HepG2 (cell line): ENCODE measurements around the gene SLC19A1. TPM values are rescaled to one million over a fixed set of nuclear protein-coding genes. Genes with fewer than 3 reads are reported as not detected.
A peak's percentile ranks its signal among the peaks of the same experiment; 100 is the strongest.

ENCODE experiments used
- ADNP ChIP-seq: sonication (generic); formaldehyde crosslinking; IDR thresholded peaks from 2 replicates; pipeline ENCODE4 v1.4.0; 2020; ENCODE audit warnings: missing genetic modification reagents
- FLYWCH1 ChIP-seq: sonication (generic); formaldehyde crosslinking; IDR thresholded peaks from 2 replicates; pipeline ENCODE4 v1.8.1; 2023; ENCODE audit warnings: mild to moderate bottlenecking, missing genetic modification reagents
- GFI1 ChIP-seq: sonication (generic); formaldehyde crosslinking; IDR thresholded peaks from 2 replicates; pipeline ENCODE4 v1.5.0; 2020; ENCODE audit warnings: missing genetic modification reagents, mild to moderate bottlenecking, borderline replicate concordance
- JUN ChIP-seq: sonication (generic); formaldehyde crosslinking; IDR thresholded peaks from 2 replicates; pipeline ENCODE4 v1.4.0; 2020; ENCODE audit warnings: mild to moderate bottlenecking, missing genetic modification reagents
- NONO ChIP-seq, 2 experiments: fragments of 450-650 bp in 1 of 2; sonication (generic) in 1 of 2; formaldehyde crosslinking in 1 of 2; IDR thresholded peaks in 1 of 2; conservative IDR thresholded peaks in 1 of 2; 2 replicates each; pipeline versions ENCODE4 v1.6.1 to v1.8.0; 2017 to 2022; ENCODE audit warnings: mild to moderate bottlenecking in 1 of 2, missing genetic modification reagents in 1 of 2, moderate library complexity in 1 of 2
- NR1H2 ChIP-seq: sonication (generic); formaldehyde crosslinking; IDR thresholded peaks from 2 replicates; pipeline ENCODE4 v1.8.1; 2022; ENCODE audit warnings: low read depth, missing genetic modification reagents, borderline replicate concordance
- PITX1 ChIP-seq: sonication (generic); formaldehyde crosslinking; IDR thresholded peaks from 2 replicates; pipeline ENCODE4 v1.5.1; 2020; ENCODE audit warnings: mild to moderate bottlenecking, missing genetic modification reagents
- SAP130 ChIP-seq: IDR thresholded peaks from 2 replicates; pipeline ENCODE4 v1.6.1; 2016; ENCODE audit warnings: low read depth
- SMAD3 ChIP-seq: sonication (generic); formaldehyde crosslinking; IDR thresholded peaks from 2 replicates; pipeline ENCODE4 v1.4.0; 2020; ENCODE audit warnings: missing genetic modification reagents
- SP4 ChIP-seq: sonication (generic); formaldehyde crosslinking; IDR thresholded peaks from 2 replicates; pipeline ENCODE4 v1.8.1; 2023; ENCODE audit warnings: mild to moderate bottlenecking, missing genetic modification reagents
- TAF1 ChIP-seq: sonication (generic); formaldehyde crosslinking; IDR thresholded peaks from 2 replicates; pipeline ENCODE4 v1.4.0; 2020; ENCODE audit warnings: missing genetic modification reagents
- ZNF225 ChIP-seq: sonication (generic); formaldehyde crosslinking; IDR thresholded peaks from 2 replicates; pipeline ENCODE4 v1.4.0; 2020; ENCODE audit warnings: mild to moderate bottlenecking, missing genetic modification reagents
- ZNF343 ChIP-seq: sonication (generic); formaldehyde crosslinking; IDR thresholded peaks from 2 replicates; pipeline ENCODE4 v1.4.0; 2020; ENCODE audit warnings: mild to moderate bottlenecking, missing genetic modification reagents
- ZNF547 ChIP-seq: sonication (generic); formaldehyde crosslinking; IDR thresholded peaks from 2 replicates; pipeline ENCODE4 v1.5.1; 2020; ENCODE audit warnings: mild to moderate bottlenecking, missing genetic modification reagents
- polyA plus RNA-seq, 8 experiments: library from polyadenylated mRNA; depleted of rRNA in 3 of 8; stranded (reverse) in 7 of 8; unstranded in 1 of 8; fragments of >200 nt; fragmentation: Illumina TruSeq in 4 of 8; extraction: Trizol in 4 of 8; gene quantifications; 2 replicates each; pipeline versions ENCODE4 v1.2.1 to v1.2.3, GENCODE V29; 2011 to 2016; ENCODE audit warnings: low read depth in 4 of 8, missing spikeins in 1 of 8, mixed read lengths in 1 of 8; ENCODE audit not compliant: insufficient read depth in 1 of 8
- total RNA-seq, 5 experiments: library from RNA; depleted of rRNA; stranded (reverse); fragments of >200 nt; fragmentation: Illumina TruSeq; extraction: Trizol; gene quantifications; 2 replicates each; pipeline ENCODE4 v1.2.3, GENCODE V29; 2016; ENCODE audit warnings: low read depth in 1 of 5
- TF ChIP-seq, protein P1 (sequence below): sonication (generic); formaldehyde crosslinking; IDR thresholded peaks from 2 replicates; pipeline ENCODE4 v1.4.0; 2020; ENCODE audit warnings: missing genetic modification reagents
- TF ChIP-seq, protein P2 (sequence below): sonication (generic); formaldehyde crosslinking; IDR thresholded peaks from 2 replicates; pipeline ENCODE4 v1.5.0; 2020; ENCODE audit warnings: mild to moderate bottlenecking, missing genetic modification reagents, borderline replicate concordance
- TF ChIP-seq, protein P3 (sequence below): sonication (generic); formaldehyde crosslinking; IDR thresholded peaks from 2 replicates; pipeline ENCODE4 v1.8.1; 2022; ENCODE audit warnings: low read depth, mild to moderate bottlenecking, missing genetic modification reagents
- TF ChIP-seq, protein P4 (sequence below): sonication (generic); formaldehyde crosslinking; IDR thresholded peaks from 2 replicates; pipeline ENCODE4 v1.4.0; 2020; ENCODE audit warnings: mild to moderate bottlenecking, missing genetic modification reagents

Gene SLC19A1
- total and polyA plus RNA-seq, 2 of the 13 experiments (the other 11 are each of a cell fraction or from before 2014, with no cell fraction given): 21.8 to 23.0 TPM

DNA sequence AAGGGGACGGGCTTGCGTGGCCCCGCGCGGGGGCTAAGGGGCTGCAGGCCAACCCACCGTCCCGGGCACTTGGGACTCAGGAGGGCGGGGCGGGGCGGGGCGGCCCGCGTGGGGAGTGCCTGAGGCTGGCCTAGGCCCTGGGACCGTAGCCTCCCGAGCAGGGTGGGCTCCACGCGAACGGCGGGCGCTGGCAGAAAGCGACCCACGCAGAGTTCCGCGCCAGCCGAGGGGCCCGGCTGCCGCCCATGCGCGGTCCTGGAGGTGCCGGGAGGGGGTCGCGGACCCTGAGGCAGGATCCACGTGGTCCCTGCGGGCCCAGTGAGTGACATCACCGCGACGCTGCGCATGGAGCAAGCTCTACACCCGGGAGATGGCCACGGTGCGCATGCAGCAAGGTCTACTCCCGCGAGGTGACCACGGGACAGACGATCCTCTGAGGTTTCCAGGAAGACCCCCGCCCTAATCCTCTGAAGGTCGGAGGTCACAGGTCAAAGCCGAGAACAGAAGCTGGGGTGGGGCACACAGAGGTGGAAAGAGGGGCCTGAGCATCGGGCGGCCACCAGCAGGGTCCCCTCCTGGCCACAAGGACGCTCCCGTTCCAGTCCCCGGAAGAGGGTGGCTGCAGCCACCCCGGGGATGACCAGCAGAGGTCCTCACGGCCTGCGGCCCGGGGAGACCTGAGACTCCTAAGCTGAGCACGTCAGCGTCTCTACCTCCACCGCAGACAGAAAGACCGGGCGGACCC, 13.5 kb upstream of the SLC19A1 start (continued):
- TF ChIP-seq, protein P1, sequence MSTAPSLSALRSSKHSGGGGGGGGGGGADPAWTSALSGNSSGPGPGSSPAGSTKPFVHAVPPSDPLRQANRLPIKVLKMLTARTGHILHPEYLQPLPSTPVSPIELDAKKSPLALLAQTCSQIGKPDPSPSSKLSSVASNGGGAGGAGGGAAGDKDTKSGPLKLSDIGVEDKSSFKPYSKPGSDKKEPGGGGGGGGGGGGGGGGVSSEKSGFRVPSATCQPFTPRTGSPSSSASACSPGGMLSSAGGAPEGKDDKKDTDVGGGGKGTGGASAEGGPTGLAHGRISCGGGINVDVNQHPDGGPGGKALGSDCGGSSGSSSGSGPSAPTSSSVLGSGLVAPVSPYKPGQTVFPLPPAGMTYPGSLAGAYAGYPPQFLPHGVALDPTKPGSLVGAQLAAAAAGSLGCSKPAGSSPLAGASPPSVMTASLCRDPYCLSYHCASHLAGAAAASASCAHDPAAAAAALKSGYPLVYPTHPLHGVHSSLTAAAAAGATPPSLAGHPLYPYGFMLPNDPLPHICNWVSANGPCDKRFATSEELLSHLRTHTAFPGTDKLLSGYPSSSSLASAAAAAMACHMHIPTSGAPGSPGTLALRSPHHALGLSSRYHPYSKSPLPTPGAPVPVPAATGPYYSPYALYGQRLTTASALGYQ: no peak
- TF ChIP-seq, protein P2, sequence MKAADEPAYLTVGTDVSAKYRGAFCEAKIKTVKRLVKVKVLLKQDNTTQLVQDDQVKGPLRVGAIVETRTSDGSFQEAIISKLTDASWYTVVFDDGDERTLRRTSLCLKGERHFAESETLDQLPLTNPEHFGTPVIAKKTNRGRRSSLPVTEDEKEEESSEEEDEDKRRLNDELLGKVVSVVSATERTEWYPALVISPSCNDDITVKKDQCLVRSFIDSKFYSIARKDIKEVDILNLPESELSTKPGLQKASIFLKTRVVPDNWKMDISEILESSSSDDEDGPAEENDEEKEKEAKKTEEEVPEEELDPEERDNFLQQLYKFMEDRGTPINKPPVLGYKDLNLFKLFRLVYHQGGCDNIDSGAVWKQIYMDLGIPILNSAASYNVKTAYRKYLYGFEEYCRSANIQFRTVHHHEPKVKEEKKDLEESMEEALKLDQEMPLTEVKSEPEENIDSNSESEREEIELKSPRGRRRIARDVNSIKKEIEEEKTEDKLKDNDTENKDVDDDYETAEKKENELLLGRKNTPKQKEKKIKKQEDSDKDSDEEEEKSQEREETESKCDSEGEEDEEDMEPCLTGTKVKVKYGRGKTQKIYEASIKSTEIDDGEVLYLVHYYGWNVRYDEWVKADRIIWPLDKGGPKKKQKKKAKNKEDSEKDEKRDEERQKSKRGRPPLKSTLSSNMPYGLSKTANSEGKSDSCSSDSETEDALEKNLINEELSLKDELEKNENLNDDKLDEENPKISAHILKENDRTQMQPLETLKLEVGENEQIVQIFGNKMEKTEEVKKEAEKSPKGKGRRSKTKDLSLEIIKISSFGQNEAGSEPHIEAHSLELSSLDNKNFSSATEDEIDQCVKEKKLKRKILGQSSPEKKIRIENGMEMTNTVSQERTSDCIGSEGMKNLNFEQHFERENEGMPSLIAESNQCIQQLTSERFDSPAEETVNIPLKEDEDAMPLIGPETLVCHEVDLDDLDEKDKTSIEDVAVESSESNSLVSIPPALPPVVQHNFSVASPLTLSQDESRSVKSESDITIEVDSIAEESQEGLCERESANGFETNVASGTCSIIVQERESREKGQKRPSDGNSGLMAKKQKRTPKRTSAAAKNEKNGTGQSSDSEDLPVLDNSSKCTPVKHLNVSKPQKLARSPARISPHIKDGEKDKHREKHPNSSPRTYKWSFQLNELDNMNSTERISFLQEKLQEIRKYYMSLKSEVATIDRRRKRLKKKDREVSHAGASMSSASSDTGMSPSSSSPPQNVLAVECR: peak; percentile 80; the same call in 1 of the 2 replicates
- TF ChIP-seq TAF1: peak; percentile 52
- TF ChIP-seq ZNF225: peak; percentile 73
- no peak for TF ChIP-seq FLYWCH1
- TF ChIP-seq, protein P3, sequence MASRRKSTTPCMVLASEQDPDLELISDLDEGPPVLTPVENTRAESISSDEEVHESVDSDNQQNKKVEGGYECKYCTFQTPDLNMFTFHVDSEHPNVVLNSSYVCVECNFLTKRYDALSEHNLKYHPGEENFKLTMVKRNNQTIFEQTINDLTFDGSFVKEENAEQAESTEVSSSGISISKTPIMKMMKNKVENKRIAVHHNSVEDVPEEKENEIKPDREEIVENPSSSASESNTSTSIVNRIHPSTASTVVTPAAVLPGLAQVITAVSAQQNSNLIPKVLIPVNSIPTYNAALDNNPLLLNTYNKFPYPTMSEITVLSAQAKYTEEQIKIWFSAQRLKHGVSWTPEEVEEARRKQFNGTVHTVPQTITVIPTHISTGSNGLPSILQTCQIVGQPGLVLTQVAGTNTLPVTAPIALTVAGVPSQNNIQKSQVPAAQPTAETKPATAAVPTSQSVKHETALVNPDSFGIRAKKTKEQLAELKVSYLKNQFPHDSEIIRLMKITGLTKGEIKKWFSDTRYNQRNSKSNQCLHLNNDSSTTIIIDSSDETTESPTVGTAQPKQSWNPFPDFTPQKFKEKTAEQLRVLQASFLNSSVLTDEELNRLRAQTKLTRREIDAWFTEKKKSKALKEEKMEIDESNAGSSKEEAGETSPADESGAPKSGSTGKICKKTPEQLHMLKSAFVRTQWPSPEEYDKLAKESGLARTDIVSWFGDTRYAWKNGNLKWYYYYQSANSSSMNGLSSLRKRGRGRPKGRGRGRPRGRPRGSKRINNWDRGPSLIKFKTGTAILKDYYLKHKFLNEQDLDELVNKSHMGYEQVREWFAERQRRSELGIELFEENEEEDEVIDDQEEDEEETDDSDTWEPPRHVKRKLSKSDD (CRISPR knock-in tag): peak; percentile 71; the same call in 1 of the 2 replicates
- peak; percentile 38; the same call in 1 of the 2 replicates for TF ChIP-seq GFI1 (CRISPR knock-in tag)
- peak; percentile 76; the same call in 1 of the 2 replicates for TF ChIP-seq SMAD3 (CRISPR knock-in tag)
- TF ChIP-seq ZNF547 (CRISPR knock-in tag): peak; percentile 70; the same call in 1 of the 2 replicates
- TF ChIP-seq, protein P4, sequence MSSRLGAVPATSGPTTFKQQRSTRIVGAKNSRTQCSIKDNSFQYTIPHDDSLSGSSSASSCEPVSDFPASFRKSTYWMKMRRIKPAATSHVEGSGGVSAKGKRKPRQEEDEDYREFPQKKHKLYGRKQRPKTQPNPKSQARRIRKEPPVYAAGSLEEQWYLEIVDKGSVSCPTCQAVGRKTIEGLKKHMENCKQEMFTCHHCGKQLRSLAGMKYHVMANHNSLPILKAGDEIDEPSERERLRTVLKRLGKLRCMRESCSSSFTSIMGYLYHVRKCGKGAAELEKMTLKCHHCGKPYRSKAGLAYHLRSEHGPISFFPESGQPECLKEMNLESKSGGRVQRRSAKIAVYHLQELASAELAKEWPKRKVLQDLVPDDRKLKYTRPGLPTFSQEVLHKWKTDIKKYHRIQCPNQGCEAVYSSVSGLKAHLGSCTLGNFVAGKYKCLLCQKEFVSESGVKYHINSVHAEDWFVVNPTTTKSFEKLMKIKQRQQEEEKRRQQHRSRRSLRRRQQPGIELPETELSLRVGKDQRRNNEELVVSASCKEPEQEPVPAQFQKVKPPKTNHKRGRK (CRISPR knock-in tag): no peak
- TF ChIP-seq SAP130 (CRISPR knock-in tag): peak; percentile 81
- TF ChIP-seq PITX1: peak; percentile 69
- TF ChIP-seq JUN (CRISPR knock-in tag): no peak; the same call in 1 of the 2 replicates
- no peak for TF ChIP-seq ADNP (CRISPR knock-in tag)
- 0 out of 2 replicates have a peak, but pooled peaks have one; percentile 12 for TF ChIP-seq ZNF343 (CRISPR knock-in tag)
- TF ChIP-seq NONO (IDR thresholded peaks at IDR 0.05): no peak
- TF ChIP-seq NONO (CRISPR knock-in tag; conservative IDR thresholded peaks at IDR 0.05): peak; percentile 51; the same call in 1 of the 2 replicates
- peak; percentile 56; the same call in 1 of the 2 replicates for TF ChIP-seq SP4
- peak; percentile 71; the same call in 1 of the 2 replicates for TF ChIP-seq NR1H2 (CRISPR knock-in tag)
